HG03135 (cell line): ENCODE measurements around the gene CIZ1.
A peak's percentile ranks its signal among the peaks of the same experiment; 100 is the strongest.

Experiments used
- ATAC-seq: cut with Tn5 transposase; IDR thresholded peaks from one replicate; pipeline ENCODE4 v1.9.1; 2021; ENCODE audit warnings: mild to moderate bottlenecking, moderate library complexity; ENCODE audit not compliant: unreplicated experiment

CIZ1 gene

DNA sequence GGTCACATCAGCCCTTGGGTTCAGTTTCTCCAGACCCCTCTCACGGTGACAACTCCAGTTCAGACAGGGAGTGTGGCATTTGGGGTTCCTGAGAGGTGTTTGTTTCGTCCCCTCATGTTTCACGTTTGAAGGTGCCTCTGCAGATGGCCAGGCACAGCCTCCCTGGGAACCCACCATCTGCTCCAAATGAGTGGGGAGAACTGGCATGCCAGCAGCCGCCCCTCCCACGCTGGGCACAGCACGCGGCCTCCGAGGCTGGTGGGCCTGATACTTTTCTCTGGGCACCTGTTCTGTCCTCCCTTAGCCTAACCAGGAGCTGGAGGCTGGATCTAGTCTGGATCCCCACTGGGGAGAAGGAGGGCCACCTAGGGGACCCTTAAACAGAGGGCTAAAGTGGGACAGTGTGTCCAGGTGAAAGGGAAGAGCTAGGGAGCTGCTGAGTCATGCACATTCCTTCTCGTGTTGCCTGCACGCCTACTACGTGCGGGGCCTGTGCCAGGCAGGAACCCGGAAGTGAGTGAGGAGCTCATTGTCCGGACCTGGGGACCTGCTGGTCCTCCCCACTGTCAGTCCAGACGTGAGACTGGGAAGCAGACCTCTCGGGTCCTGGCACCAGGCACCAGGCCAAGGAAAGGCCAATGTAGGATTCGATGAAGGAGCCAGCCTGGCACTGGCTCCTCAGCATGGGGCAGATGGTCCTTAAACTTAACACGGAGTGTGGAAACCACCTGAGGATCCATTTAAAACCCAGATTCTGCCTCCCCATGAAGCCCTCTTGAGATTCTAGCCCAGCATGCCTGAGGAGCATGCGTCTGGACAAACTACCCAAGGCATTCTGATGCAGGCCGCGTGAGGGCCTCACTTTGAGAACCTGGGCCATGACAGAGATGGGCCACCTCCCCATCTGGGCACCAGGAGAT lies 23.5 kb upstream of the CIZ1 start:
- ATAC-seq = no peak

GRCh38 chr9:128213746-128214497 lies 22.6 kb upstream of the CIZ1 start:
- no peak for ATAC-seq

GRCh38 chr9:128211981-128212281 lies 20.6 kb upstream of the CIZ1 start:
- ATAC-seq = no peak

GRCh38 chr9:128211186-128211980 lies 20.0 kb upstream of the CIZ1 start:
- no peak for ATAC-seq

DNA sequence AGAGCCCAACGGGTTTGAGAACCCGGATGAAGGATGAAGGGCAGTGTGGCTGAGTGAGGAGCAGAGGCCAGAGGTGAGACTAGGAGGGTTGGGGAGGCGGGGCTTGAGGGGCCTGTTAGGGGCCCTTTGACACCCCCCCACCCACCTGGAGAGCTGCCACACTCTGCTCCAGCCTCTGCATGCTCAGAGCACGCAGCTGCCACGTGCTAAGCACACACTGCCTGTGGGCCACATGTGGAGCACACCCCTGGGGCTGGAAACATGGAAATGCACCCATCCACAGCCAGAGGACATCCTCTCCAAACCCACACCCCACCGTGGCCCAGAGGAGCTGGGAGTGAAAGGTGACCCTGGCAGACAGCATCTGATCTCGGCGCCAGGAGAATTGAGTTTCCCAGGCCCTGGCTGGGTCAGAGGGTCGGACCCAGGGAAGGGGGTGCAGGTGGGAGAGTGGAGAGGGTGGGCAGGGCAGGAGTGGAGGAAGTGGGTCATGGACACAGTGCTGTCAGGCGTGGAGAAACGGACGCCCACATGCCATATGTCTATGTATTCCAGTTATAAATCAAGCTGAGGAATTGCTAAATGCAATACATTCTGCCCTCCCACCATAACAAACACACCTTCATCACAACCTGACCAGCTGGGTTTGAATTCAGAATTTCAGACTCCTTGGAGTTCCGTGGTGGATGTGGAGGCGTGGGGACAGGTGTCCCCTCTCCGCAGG lies 17.7 kb upstream of the CIZ1 start:
- no peak for ATAC-seq

DNA sequence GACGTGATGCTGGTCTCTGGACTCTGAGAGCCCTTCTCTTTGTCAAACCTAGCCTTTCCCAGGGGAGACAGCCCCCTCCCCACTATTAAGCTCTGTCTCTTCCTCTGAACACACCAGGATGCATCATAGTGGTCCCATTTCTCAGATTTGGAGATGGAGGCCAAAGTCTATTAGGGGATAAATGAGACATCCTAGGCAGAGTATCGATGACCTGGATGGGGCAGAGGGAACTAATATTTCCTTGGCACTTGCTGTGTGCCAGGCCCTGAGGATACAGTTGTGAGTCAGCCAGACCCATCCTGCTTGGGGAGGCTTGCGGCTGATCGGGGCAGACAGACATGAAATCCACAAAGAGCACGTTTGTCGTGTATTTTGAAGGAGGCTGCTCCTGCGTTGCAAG lies 17.0 kb upstream of the CIZ1 start:
- no peak for ATAC-seq

GRCh38 chr9:128206916-128207910 lies 15.8 kb upstream of the CIZ1 start:
- no peak for ATAC-seq

DNA sequence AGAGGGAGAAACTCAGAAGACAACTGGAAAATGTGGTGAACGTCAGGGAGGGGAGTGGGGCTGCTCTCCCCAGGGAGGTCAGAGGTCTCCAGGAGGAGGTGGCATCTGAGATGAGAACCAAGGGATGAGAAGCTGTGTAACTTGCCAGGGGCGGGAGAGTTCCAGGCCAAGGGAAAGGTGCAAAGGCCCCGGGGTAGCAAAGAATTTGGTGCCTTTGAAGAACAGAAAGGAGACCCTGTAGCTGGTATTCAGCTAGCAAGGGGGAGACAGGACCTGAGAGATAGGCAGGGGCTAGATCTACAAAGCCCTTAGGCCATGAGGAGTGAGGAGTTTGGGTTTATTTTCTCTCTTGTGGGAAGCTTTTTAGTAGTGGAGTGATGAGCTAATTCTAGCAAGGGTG lies 15.1 kb upstream of the CIZ1 start:
- ATAC-seq = no peak

GRCh38 chr9:128205296-128205944 lies 14.0 kb upstream of the CIZ1 start:
- no peak for ATAC-seq

GRCh38 chr9:128204858-128205257 lies 13.5 kb upstream of the CIZ1 start:
- ATAC-seq = no peak

GRCh38 chr9:128203707-128204551 lies 12.6 kb upstream of the CIZ1 start:
- no peak for ATAC-seq

DNA sequence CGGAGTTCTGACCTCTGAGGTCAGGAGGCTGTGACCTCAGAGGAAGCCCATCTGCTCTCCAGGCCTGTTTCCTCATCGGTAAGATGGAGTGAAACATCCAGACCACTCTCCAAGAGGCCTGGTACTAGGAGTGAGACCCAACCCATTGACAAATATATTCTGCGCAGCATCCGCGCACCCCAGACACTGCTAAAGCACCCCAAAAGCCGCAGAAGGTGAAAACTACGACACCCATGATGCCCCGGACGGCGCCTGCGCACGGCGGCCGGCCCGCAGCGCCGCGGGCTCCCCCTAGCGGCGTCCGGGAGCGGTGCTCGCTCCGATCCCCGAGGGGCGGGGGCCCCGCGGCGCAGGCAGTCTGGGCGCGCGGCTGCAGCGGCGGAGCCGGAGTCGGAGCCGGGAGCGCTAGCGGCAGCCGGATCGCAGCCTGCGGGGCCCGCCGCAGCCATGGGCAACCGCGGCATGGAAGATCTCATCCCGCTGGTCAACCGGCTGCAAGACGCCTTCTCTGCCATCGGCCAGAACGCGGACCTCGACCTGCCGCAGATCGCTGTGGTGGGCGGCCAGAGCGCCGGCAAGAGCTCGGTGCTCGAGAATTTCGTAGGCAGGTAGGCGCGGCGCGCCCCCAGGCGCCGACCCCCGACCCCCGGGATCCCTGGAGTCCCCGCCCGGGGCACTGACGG lies 11.8 kb upstream of the CIZ1 start, which contains the start of gene DNM1:
Gene DNM1 (plus strand): TSS at position 356 of the 683 bp plus-strand sequence. CDS start 92 bp downstream, at position 448.
- peak; percentile 80 for ATAC-seq

GRCh38 chr9:128202648-128203023 lies 11.3 kb upstream of the CIZ1 start:
- ATAC-seq = no peak

DNA sequence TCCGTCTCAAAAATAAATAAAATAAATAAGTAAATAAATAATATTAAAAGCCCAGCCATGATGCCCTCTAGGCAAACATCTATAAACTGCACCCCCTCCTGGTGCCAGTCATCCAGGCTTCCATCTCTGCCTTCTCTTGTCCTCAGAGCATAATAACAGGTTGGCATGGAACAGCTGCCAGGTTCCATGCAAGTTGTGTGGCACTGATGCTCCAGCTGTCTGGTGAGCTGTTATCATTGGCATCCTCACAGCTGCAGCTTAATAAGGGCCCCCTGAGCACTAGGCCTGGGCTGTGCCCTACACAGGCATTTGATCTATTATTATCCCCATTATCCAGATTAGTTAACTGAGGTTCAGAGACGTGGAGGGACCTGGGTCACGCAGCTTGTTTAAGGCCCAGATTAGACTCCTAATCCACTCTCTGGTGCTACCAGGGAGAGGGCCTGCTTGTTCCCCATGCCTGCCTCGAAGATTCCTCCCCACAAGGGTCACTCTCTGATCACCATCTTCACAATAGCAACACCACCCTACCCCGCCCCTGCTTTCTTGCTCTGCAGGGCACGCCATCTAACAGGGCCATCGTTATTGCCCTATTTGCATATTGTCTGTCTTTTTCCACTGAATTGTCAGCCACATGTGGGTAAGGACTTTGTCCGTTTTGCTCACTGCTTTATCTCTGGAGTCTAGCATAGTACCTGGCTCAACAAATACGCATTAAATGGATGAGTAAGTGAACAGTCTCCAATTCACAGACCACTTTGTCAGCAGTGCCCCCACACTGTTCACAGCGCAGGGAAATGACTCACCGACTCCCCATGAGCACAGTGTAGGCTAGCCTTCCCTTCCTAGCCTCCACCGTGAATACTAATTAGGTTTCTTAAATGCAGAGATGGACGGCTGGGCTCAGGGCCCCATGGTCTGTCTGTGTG lies 10.3 kb upstream of the CIZ1 start:
- no peak for ATAC-seq

GRCh38 chr9:128193469-128194096 lies 2.2 kb upstream of the CIZ1 start:
- no peak for ATAC-seq
